ENCODE data around the gene PIK3C2G.
"Not testable (repeated sequence)": the region's sequence is repeated elsewhere in the genome, so short reads cannot be mapped to it uniquely, and the experiment has no call there.

PIK3C2G gene, protein sequence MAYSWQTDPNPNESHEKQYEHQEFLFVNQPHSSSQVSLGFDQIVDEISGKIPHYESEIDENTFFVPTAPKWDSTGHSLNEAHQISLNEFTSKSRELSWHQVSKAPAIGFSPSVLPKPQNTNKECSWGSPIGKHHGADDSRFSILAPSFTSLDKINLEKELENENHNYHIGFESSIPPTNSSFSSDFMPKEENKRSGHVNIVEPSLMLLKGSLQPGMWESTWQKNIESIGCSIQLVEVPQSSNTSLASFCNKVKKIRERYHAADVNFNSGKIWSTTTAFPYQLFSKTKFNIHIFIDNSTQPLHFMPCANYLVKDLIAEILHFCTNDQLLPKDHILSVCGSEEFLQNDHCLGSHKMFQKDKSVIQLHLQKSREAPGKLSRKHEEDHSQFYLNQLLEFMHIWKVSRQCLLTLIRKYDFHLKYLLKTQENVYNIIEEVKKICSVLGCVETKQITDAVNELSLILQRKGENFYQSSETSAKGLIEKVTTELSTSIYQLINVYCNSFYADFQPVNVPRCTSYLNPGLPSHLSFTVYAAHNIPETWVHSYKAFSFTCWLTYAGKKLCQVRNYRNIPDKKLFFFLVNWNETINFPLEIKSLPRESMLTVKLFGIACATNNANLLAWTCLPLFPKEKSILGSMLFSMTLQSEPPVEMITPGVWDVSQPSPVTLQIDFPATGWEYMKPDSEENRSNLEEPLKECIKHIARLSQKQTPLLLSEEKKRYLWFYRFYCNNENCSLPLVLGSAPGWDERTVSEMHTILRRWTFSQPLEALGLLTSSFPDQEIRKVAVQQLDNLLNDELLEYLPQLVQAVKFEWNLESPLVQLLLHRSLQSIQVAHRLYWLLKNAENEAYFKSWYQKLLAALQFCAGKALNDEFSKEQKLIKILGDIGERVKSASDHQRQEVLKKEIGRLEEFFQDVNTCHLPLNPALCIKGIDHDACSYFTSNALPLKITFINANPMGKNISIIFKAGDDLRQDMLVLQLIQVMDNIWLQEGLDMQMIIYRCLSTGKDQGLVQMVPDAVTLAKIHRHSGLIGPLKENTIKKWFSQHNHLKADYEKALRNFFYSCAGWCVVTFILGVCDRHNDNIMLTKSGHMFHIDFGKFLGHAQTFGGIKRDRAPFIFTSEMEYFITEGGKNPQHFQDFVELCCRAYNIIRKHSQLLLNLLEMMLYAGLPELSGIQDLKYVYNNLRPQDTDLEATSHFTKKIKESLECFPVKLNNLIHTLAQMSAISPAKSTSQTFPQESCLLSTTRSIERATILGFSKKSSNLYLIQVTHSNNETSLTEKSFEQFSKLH (N-terminal part only)

DNA sequence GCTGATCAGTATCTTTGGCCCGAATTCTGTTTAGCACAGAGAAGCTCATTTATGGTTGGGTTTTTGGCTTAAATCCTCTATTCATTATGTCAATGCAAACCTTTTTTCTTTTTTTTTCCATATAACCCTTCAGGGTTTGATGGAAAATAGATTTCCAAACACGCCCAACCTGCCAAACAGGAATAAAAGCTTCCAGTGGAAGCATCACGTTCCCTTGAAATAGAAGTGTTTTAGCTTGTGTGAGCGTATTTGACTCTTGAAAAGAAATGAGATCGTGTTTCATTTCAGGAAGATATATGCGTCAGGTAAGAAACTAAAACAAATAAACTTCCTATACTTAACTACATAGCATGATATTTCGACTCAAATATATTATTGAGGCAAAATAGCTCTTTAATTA, at the start of gene PIK3C2G:
Gene PIK3C2G, plus strand, starts transcription at position 246 of the 400 bp plus-strand sequence. CDS start 20,564 bp downstream, outside the sequence.
- DNase-seq, result no peak

DNA sequence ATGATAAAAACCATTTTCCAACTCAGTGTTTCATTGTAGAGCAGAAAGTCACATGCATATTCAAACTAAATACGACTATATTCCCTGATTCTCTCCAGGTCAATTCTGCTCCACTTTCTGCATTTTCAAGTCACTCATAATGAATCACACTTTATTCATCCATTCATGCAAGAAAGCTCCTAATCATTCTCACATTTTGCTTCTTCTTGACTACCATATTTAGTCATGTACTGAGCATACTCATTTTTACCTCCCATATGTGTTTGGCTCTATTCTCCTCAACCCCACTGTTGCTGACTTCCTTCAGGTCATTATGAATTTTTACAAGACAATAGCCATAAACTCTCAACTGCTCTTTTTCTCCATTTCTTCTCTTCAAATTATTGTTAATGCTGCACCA, 43.4 kb upstream of the PIK3C2G start:
- no peak for DNase-seq

GRCh38 chr12:18221726-18222125, 39.6 kb upstream of the PIK3C2G start:
- DNase-seq, result no peak

DNA sequence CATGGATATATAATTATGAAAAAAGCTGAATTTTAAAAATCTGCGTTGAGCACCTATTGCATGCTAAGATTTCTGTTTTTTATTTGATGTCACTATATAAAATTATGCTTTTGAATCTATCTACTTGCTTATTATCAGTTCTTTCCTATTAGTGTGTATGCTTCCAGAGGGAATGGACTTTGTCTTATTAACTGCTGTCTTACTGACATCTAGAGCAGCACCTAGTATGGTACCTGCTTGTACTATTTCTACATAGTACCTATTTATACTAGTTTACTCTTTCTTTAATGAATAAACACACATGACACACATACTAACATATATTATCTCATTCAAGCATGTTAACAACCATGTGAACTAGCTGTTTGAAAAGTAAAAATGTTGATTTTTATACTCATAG, 38.6 kb upstream of the PIK3C2G start:
- no peak for DNase-seq

- no peak for DNase-seq
Measured at GRCh38 chr12:18224745-18225144, 36.6 kb upstream of the PIK3C2G start.

DNA sequence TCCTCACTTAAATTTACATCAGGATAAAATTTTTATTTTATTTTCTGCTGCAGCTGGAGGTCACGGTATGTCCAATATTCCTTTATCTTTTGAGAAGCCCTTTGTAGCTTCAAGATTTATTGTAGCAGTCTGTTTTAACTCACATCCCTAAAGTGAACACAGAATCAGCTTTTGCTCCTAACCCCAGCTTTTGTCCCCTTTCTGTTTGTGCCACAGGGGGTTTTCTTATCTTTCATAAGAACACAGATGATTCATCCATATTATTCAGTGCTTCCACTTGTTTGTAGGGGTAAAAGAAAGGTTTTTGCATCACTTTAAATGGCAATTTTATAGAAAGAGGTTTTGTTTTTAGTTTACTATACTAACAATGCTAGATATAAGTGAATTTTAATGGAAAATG, 21.8 kb upstream of the PIK3C2G start:
- no peak for DNase-seq

DNA sequence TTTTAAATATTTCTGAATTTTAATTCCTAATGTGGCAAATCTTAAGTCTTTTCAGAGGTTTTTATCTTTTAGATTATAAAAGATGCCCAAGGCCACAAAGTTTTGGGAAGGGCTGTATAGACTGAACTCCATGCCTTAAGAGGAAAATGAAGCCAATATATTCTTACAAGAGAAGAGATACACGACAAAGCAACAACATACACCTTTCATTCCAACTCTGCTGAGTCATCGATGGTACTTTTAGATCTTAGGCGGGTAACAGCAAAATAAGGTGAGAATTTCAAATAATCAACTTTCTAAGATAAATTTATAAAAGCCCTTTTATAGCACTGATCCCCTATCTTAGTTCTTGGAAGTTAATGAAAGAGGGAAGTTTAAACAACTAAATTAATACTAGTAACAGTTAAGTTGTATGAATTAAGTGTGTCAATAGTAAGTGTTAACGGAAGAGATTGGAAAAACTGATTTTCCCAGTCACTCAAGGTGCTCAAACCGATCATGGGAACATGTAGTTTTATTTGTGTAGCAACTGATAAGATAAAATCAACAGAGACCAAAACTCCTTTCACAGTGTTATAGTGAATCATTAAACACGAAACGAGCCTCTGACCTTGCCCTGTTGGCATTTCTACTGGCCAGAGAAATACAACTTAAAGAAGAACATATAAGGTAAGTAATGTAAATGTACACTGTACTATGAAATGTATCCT, 18.8 kb upstream of the PIK3C2G start:
- no peak for DNase-seq

GRCh38 chr12:18243238-18243637, 18.1 kb upstream of the PIK3C2G start:
- no peak for DNase-seq

DNA sequence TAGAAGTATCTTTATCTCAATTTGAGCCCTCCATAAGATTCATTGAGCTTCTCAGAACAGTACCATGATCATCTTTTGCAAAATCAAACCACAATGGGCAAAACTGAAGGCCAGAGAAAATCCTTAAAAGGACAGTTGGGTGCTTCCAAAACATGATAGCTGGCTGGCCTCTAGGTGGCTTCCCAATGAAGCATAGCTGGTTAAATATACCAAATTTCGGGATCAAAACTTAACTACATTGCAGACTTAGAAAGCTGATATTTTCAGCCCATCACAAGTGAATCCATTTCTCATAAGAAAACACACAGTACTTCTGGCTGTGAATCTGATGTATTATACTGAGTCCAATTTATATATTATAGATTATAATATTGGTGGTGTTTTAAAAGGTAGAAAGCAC, 15.3 kb upstream of the PIK3C2G start:
- no peak for DNase-seq

DNA sequence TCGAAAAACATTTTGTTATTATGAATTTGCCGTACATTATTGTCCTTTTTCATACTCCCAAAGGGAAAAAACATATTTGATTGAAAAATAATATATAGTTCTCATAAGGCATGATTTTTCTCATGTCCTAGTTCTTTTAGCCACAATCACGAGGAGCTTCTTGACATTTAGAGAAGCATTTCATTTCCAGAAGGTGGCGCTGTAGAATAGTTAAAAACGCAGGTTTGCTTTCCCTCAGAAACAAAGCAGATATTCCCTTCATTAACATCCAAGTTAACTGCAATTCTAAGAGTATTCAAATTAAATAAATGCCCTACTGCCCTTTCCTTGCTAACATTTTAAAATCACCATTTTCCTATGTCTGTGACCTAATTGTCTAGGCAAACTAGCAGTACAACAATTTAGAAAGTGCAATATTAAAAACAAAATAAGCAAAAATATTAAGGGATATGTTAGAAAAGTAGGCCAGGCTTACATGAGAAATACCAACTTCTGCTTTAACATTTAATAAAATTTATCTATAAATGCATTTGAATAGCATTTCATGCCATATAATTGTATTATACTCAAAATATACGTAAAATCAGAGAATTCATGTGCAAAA, 10.9 kb upstream of the PIK3C2G start:
- DNase-seq, result no peak

GRCh38 chr12:18254081-18254480, 7.2 kb upstream of the PIK3C2G start:
- no peak for DNase-seq

DNA sequence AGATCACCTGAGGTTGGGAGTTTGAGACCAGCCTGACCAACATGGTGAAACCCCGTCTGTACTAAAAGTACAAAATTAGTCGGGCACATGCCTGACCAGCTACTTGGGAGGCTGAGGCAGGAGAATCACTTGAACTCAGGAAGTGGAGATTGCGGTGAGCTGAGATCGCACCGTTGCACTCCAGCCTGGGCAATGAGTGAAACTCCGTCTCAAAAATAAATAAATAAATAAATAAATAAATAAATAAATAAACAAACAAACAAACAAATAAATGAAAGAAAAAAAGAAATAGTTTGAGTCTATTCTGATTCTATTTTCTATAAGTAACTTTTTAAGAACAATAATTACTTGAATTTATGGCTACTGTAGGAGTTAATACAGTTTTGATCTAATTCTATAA, 6.3 kb upstream of the PIK3C2G start:
- not testable (repeated sequence) for DNase-seq

DNA sequence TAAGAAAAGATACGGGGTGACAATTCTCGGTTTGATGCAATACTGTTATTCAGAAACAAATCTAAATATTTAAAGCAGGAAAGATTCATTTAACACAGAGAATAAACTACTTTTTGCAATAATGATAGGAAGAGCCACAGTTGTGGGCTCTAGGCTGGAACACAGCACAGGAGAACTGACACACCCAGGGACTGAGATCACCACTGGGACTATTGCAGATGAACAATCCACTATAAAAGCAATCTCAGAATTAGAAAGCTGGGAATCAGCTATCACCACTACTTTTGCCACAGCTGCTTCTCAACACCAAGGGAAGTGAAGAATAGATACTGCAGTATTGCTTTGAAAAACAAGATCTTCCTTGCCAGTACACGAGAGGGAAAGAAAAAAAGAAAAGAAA, 4.1 kb upstream of the PIK3C2G start:
- no peak for DNase-seq

- no peak for DNase-seq
Measured at GRCh38 chr12:18258929-18259328, 2.4 kb upstream of the PIK3C2G start.

DNA sequence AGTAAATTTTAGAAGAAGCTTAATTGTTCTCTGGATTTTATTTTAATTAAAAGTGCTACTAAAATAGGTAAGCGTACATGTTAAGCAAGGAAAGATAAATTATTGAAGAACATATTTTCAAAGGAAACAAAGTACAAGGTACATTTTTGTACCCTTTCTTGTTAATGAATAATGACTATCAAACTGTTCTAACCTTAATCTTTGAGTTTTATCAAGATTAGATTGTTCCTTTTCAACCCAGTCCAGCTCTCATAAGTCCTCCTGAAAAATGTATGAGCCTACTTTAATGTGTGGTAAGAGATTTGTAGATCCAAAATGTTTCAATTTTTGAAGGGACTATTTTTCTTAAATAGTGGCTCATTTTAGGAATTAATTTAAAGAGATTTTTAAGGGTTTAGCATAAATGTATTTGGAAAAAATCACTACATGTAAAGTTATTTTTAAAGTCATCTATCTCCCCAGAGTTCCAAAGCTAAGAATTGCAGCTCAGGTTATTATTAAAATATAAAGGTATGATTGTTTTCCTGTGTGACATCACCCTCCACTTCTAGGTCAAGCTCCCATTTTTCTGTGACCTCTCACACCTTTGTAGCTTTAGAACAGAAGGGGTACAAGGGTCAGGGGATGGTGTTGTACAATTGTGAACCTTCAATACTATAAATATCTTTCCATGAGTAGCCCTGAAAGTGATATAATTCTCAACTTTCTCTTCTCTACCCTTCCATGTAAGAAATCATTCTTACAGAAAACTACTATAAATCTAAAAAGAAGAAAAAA, 1.2 kb upstream of the PIK3C2G start:
- no peak for DNase-seq

DNA sequence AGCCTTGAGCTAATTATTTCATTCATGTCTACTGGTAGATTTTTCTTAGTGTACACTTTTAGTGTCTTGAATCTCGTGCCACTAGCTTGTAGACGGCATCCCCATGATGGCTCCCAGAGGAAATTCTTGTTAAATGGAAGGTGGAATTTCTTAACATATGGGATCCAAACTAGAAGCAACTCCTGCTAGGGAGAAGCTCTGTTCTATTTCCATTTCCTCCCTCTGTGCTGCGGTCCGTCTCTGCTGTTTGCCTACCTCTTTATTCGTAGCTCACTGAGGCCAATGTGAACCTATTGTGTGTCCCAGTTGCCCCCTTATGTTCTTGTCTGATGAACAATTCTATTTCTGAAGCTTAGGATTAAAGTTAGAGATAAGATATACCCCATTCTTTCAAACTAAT, 588 bp downstream of the PIK3C2G start:
- no peak for DNase-seq

DNA sequence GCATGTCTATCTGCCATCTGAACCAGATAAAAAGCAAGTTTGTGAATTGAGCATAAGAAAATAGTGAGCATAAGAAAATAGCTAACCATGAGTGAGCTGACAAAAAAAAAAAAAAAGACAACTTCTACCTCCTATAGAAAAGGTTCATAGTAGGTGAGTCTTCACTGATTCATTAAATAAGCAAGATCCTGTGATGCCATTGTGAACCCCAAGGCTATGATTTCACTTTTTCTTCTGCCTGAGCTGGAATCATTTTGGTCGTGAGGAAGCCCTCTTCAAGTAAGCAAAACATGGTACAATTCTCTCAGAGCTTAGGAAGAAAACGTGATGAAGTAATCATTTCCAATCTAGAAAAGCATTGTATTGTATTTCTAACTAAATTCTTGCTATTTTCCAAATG, 1.2 kb downstream of the PIK3C2G start:
- no peak for DNase-seq

GRCh38 chr12:18264581-18265075, 3.3 kb downstream of the PIK3C2G start:
- no peak for DNase-seq

DNA sequence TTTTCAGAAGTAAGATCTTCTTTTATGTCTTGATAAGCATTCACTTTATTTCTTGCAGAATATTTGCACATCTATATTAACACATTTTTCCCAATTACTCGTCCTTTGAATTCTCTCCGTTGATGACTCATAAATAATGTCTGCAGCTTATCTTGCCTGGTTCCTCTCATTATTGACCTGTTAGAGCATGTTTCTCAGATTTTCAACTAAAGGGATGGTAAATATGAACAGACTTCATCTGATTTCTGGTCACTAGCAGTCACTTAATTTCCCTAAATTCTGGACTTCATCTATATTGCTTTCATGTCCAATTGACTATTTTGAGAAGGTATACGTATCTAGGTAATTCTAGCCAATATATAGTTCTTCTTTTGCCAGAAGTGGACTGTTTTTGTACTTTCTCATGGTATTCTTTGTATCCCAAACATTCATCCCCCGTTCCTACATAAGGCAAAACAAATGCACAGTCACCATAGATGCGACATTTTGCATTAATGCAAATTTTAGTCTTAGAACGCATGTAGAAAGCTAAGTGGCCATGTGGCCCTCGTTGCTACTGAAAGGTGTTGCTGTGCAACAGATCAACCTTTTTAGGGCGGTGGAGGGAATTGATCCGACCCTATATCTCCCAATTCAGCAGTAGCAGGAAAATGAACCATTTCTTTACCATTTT, 6.2 kb downstream of the PIK3C2G start:
- DNase-seq, result no peak

DNA sequence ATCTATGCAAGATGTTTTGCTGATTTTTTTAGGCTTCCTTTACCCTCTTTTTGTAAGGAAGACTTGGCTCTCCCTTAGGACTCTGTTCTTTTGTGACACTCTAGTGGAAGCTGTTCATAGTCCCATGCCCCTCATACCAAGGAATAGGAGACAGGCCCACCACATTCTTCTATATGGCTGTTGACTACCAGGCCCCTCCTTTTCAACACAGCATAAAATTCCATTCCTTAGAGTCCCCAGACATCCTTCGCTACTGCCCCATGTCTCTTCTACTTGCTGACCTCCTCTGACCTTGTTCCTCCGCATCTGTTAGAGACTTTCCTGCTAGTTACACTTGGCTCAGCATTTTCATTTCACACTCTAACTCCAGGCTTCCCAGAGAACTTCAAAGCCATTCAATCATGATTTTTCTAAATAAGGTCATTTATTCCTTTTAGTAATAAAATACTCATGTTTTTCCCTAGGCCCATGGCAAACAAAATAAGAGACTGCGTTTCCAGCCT, 9.7 kb downstream of the PIK3C2G start:
- no peak for DNase-seq
